Brain microvascular endothelial cell (primary cell): Measurements from ENCODE around the gene CCR5AS.

Source experiments
- DNase-seq: peaks from one replicate; pipeline ENCODE4 v3.0.0-alpha.2; 2020
- H3K27ac ChIP-seq: fragments of 250-450 bp; sonication (Bioruptor Pico); 2 replicates; pipeline ENCODE4 v1.5.1; 2020; ENCODE audit warnings: mild to moderate bottlenecking, moderate library complexity
- H3K27me3 ChIP-seq: fragments of 250-450 bp; sonication (Bioruptor Pico); replicated peaks from 2 replicates; pipeline ENCODE4 v1.5.1; 2020; ENCODE audit warnings: mild to moderate bottlenecking
- H3K36me3 ChIP-seq: fragments of 250-450 bp; sonication (Bioruptor Pico); replicated peaks from 2 replicates; pipeline ENCODE4 v1.5.1; 2020; ENCODE audit warnings: mild to moderate bottlenecking
- H3K4me3 ChIP-seq: 2 replicates; pipeline ENCODE4 v1.5.1; 2011; ENCODE audit warnings: low read depth, mild to moderate bottlenecking, control low read depth, low read length, moderate library complexity
- in situ Hi-C: cut with HindIII; loops from 2 replicates; pipeline ENCODE4 v1.10.0; 2017; ENCODE audit warnings: low sequenced_read_pairs, low pct_ligation_motif_present
- TF ChIP-seq, protein P1 (sequence below): IDR thresholded peaks from 2 replicates; pipeline ENCODE4 v1.5.1; 2011; ENCODE audit warnings: low read depth, mild to moderate bottlenecking, moderate library complexity, low read length, control low read depth, inconsistent platforms; ENCODE audit errors: missing control alignments

The CCR5AS gene

GRCh38 chr3:46356276-46356675 lies 50.6 kb downstream of the CCR5AS start:
- no peak for DNase-seq
- Histone ChIP-seq H3K36me3 (no peaks in the 10 kb centered on the region), H3K4me3 (no peak overlapping the region), H3K27ac (no peak overlapping the region), H3K27me3 (peaks cover 14% of the 10 kb centered on the region)
- TF ChIP-seq, protein P1, sequence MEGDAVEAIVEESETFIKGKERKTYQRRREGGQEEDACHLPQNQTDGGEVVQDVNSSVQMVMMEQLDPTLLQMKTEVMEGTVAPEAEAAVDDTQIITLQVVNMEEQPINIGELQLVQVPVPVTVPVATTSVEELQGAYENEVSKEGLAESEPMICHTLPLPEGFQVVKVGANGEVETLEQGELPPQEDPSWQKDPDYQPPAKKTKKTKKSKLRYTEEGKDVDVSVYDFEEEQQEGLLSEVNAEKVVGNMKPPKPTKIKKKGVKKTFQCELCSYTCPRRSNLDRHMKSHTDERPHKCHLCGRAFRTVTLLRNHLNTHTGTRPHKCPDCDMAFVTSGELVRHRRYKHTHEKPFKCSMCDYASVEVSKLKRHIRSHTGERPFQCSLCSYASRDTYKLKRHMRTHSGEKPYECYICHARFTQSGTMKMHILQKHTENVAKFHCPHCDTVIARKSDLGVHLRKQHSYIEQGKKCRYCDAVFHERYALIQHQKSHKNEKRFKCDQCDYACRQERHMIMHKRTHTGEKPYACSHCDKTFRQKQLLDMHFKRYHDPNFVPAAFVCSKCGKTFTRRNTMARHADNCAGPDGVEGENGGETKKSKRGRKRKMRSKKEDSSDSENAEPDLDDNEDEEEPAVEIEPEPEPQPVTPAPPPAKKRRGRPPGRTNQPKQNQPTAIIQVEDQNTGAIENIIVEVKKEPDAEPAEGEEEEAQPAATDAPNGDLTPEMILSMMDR = no peak
- in situ Hi-C loops = no loop called here

- Histone ChIP-seq H3K4me3 (no peak overlapping the region), H3K27me3 (peaks cover 12% of the 10 kb centered on the region), H3K27ac (no peak overlapping the region)
These were observed 51.9 kb downstream of the CCR5AS start for GRCh38 chr3:46354984-46355383.

DNA sequence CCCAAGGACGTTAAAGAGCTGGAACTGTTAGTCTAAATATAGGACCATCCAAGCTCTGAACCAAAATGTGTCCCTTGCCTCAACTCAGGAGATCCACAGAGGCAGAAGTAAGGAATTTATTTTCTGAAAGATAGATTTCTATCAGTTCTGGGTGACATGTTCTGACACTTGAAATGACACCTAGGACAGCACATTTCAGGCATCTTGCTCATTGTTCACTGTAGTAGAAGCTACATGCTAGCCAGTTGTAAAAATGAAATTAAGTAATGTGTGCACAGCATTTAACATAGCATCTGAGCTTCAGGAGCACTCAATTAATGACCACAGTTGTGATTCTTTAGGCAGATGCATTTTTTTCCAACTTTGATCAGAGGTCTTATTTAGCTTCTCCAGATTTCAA lies 52.4 kb downstream of the CCR5AS start:
- Histone ChIP-seq H3K27me3 (peaks cover 12% of the 10 kb centered on the region), H3K27ac (no peak overlapping the region), H3K36me3 (no peaks in the 10 kb centered on the region), H3K4me3 (no peak overlapping the region)
- in situ Hi-C loops = no loop called here
- TF ChIP-seq, protein P1 = no peak
- no peak for DNase-seq

More at GRCh38 chr3:46354984-46355383, 51.9 kb downstream of the CCR5AS start:
- in situ Hi-C loops = no loop called here
- H3K36me3 ChIP-seq = no peaks in the 10 kb centered on the region
- TF ChIP-seq, protein P1 = no peak
- no peak for DNase-seq

DNA sequence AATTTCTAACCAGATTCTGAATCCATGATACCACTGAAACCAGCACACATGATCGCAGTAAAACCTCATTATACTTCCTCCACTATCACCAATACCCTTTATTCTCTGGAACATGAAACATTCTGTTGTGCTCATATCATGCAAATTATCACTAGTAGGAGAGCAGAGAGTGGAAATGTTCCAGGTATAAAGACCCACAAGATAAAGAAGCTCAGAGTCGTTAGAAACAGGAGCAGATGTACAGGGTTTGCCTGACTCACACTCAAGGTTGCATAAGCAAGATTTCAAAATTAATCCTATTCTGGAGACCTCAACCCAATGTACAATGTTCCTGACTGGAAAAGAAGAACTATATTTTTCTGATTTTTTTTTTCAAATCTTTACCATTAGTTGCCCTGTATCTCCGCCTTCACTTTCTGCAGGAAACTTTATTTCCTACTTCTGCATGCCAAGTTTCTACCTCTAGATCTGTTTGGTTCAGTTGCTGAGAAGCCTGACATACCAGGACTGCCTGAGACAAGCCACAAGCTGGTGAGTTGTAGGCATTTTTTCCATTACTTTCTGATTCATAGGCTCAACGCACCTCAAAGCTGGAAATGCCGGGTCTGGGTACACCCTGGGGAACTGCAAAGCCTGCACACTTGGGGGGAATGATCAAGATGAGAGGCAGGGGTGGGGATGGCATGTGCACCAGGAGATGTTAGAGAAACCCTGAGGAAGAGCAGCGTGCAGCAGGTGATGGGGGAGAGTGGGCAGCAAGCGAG lies 53.0 kb downstream of the CCR5AS start, which contains the start of gene CCR2:
CCR2 (plus strand) TSS at position 465 of the 764 bp plus-strand sequence. CDS start 3,417 bp downstream, outside the sequence.
- no peak for DNase-seq
- Histone ChIP-seq H3K4me3 (no peak within 1 kb of the TSS), H3K27me3 (peaks cover 12% of the 10 kb centered on the region), H3K36me3 (no peaks in the 10 kb centered on the region), H3K27ac (no peak within 1 kb of the TSS)
- TF ChIP-seq, protein P1 = no peak
- in situ Hi-C loops = no loop called here

GRCh38 chr3:46353090-46353489 lies 53.8 kb downstream of the CCR5AS start:
- peaks cover 12% of the 10 kb centered on the region for H3K27me3 ChIP-seq
- TF ChIP-seq, protein P1 = no peak
- H3K27ac ChIP-seq = no peak overlapping the region
- DNase-seq = no peak
- no peak overlapping the region for H3K4me3 ChIP-seq
- in situ Hi-C loops = no loop called here
- H3K36me3 ChIP-seq = no peaks in the 10 kb centered on the region

DNA sequence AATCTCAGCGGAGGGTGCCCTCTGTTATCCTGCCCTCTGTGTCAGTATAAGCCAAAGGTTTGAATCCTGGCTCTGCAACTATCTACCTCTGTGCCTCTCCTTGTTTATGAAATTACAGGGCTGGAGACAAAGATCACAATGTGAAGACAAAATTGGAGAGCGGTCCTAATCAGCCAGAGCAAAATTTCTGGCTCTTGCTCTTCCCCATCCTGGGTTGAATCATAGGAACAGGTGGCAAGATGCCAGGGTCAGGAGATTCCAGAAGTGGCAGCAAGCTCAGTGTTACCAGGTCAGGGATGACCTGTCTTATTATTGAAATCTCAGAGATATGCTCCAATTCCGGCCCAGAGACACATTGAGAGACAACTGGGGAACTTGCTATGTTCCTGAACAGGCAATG lies 55.2 kb downstream of the CCR5AS start:
- Histone ChIP-seq H3K4me3 (no peak overlapping the region), H3K36me3 (no peaks in the 10 kb centered on the region), H3K27ac (no peak overlapping the region), H3K27me3 (peaks cover 10% of the 10 kb centered on the region)
- in situ Hi-C loops = no loop called here
- no peak for DNase-seq
- TF ChIP-seq, protein P1 = no peak
